ENCODE measurements around the gene B3GALNT1. TPM values are rescaled to one million over a fixed set of nuclear protein-coding genes. Genes with fewer than 3 reads are reported as not detected.

B3GALNT1 gene
- total RNA-seq, 2 donors from 2014 or later, result 27.6 to 70.2 TPM

DNA sequence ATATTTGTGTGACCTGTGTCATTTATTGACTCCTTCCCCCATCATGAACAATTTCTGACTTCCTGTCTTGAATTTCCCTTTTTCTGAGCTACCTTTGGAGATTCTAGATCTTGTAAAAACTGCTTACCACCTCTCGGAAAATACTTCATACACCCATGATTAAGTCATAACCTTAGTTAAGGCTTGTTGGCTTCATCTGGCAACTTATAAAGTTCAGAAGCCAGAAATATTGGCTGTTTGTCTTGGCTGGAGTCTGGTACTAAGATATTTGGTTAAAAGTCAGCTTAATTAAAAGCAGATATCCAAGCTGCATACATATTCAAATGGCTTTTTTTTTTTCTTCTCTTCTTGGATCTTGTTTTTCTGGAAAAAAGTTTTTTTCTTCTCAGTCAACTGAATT, 37.3 kb upstream of the B3GALNT1 start:
- H3K4me1 ChIP-seq, result no peaks in the 10 kb centered on the region
- H3K9me3 ChIP-seq, result no peaks in the 10 kb centered on the region
- no peak for DNase-seq (ENCODE audit: low spot score)
- TF ChIP-seq, protein P1, sequence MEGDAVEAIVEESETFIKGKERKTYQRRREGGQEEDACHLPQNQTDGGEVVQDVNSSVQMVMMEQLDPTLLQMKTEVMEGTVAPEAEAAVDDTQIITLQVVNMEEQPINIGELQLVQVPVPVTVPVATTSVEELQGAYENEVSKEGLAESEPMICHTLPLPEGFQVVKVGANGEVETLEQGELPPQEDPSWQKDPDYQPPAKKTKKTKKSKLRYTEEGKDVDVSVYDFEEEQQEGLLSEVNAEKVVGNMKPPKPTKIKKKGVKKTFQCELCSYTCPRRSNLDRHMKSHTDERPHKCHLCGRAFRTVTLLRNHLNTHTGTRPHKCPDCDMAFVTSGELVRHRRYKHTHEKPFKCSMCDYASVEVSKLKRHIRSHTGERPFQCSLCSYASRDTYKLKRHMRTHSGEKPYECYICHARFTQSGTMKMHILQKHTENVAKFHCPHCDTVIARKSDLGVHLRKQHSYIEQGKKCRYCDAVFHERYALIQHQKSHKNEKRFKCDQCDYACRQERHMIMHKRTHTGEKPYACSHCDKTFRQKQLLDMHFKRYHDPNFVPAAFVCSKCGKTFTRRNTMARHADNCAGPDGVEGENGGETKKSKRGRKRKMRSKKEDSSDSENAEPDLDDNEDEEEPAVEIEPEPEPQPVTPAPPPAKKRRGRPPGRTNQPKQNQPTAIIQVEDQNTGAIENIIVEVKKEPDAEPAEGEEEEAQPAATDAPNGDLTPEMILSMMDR (IDR thresholded peaks at IDR 0.05), result no peak
- no peak overlapping the region for H3K4me3 ChIP-seq
- no peaks in the 10 kb centered on the region for H3K36me3 ChIP-seq
- peak overlapping the region in 1 of 2 donors; percentile 9 for H3K27ac ChIP-seq
- H3K27me3 ChIP-seq, result no peaks in the 10 kb centered on the region

DNA sequence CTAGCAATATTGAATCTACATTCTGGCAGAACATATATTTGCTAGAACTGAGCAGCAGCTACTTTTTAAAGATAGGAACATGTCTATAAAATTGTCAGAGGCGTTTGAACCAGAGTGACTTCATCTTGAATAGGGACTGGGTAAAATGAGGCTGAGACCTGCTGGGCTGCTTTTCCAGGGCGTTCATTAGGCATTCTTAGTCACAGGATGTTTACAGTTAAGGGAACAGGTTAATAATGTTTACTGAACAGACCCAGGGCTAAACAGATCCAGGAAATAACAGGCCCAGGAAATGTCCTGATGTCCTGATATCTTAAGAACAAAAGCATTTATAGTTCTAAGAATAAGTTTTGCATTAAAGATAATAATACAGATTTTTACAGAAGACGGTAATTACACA, 34.5 kb upstream of the B3GALNT1 start:
- DNase-seq (ENCODE audit: low spot score), result no peak
- TF ChIP-seq, protein P1 (IDR thresholded peaks at IDR 0.05), result no peak
- no peaks in the 10 kb centered on the region for H3K4me1 ChIP-seq
- no peaks in the 10 kb centered on the region for H3K27me3 ChIP-seq
- no peaks in the 10 kb centered on the region for H3K36me3 ChIP-seq
- H3K27ac ChIP-seq, result no peak overlapping the region
- H3K9me3 ChIP-seq, result no peaks in the 10 kb centered on the region
- H3K4me3 ChIP-seq, result no peak overlapping the region

DNA sequence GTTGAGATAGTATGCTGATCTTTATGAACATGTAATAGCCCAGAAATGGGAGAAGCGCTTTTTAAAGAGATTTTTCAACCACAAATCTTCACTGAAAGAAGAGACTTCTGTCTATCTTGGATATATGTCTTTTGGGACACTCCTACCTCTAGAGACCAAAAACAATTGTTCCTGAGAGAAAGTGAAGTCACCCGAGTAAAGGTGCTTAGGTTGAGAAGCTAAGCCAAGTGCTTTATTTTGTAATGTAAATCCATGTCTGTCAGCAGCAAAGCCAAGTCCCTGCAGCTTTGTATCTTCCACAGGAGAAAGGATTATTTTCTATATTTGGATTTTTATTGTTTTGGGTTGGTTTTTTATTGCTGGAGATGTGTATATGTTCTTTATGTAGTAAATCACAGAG, 32.1 kb upstream of the B3GALNT1 start:
- H3K4me3 ChIP-seq, result no peak overlapping the region
- H3K4me1 ChIP-seq, result no peaks in the 10 kb centered on the region
- H3K36me3 ChIP-seq, result no peaks in the 10 kb centered on the region
- no peak for DNase-seq (ENCODE audit: low spot score)
- no peaks in the 10 kb centered on the region for H3K9me3 ChIP-seq
- no peaks in the 10 kb centered on the region for H3K27me3 ChIP-seq
- H3K27ac ChIP-seq, result no peak overlapping the region
- TF ChIP-seq, protein P1 (IDR thresholded peaks at IDR 0.05), result no peak

DNA sequence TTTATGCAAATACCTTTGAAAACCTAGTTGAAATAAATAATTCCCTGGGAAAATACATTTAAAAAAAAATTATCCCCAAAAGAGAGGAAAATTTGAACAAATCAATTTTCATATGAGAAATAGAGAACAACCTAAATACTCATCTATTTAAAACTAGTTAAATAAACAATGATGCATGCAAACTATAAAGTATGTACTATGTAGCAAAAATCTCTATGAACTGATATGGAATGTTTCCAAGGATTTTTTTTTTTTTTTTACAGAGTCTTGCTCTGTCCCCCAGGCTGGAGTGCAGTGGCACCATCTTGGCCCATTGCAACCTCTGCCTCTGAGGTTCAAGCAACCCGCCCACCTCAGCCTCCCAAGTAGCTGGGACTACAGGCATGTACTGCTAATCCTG, 27.2 kb upstream of the B3GALNT1 start:
- DNase-seq (ENCODE audit: low spot score), result no peak
- H3K36me3 ChIP-seq, result no peaks in the 10 kb centered on the region
- no peak overlapping the region for H3K27ac ChIP-seq
- H3K9me3 ChIP-seq, result no peaks in the 10 kb centered on the region
- TF ChIP-seq, protein P1 (IDR thresholded peaks at IDR 0.05), result no peak
- H3K4me3 ChIP-seq, result no peak overlapping the region
- no peaks in the 10 kb centered on the region for H3K27me3 ChIP-seq
- H3K4me1 ChIP-seq, result no peaks in the 10 kb centered on the region

DNA sequence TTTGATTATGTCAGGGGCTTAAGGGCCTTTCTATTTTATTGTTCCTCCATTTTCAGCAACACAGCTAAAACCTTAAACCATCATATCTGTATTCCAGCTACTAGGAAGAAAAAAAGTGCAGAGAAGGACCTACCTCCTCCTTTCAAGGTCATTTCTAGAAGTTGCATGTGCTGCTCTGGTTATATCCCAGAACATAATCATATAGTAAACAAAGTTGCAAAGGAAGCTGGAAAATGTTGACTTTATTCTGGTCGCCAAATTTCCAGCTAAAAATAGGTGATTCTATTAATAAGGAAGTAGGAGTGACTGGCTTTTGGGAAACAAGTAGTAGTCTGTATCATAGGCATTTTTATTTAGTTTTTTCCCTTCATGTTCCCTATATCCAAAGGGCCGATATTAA, 21.3 kb upstream of the B3GALNT1 start:
- H3K27ac ChIP-seq, result no peak overlapping the region
- DNase-seq (ENCODE audit: low spot score), result no peak
- H3K4me3 ChIP-seq, result no peak overlapping the region
- H3K9me3 ChIP-seq, result peaks cover 0 to 29% of the 10 kb centered on the region in 2 donors
- no peaks in the 10 kb centered on the region for H3K36me3 ChIP-seq
- TF ChIP-seq, protein P1 (IDR thresholded peaks at IDR 0.05), result no peak
- peaks cover 0 to 8% of the 10 kb centered on the region in 2 donors for H3K4me1 ChIP-seq
- H3K27me3 ChIP-seq, result no peaks in the 10 kb centered on the region

DNA sequence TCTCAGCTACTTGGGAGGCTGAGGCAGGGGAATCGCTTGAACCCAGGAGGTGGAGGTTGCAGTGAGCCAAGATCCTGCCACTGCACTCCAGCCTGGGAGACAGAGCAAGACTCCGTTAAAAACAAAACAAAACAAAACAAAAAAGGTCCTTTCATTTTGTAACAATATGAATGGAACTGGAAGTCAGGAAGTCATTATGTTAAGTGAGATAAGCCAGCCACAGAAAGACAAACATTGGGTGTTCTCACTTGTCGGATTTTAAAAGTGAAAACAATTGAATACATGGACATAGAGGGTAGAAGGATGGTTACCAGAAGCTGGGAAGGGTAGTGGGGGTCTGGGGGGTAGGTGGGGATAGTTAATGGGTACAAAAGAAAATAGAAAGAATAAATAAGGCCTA, 12.5 kb upstream of the B3GALNT1 start:
- Histone ChIP-seq H3K4me3 (no peak overlapping the region), H3K9me3 (peaks cover 0 to 37% of the 10 kb centered on the region in 2 donors), H3K36me3 (no peaks in the 10 kb centered on the region), H3K27me3 (no peaks in the 10 kb centered on the region), H3K27ac (no peak overlapping the region), H3K4me1 (no peaks in the 10 kb centered on the region)
- TF ChIP-seq, protein P1 (IDR thresholded peaks at IDR 0.05), result no peak
- DNase-seq (ENCODE audit: low spot score), result no peak
